ENCODE data around the gene CCDC179.
A peak's percentile ranks its signal among the peaks of the same experiment; 100 is the strongest.

The CCDC179 gene

GRCh38 chr11:22884217-22884616, 23.9 kb upstream of the CCDC179 start:
- no peak for DNase-seq (ENCODE audit: low spot score)
- CTCF ChIA-PET: no interaction called here
- POLR2A ChIA-PET (ENCODE audit: low non-redundant PET): no interaction called here
- TF ChIP-seq CTCF (conservative IDR thresholded peaks at IDR 0.05; ENCODE audit: low read depth): no peak
- no peak overlapping the region for H3K27ac ChIP-seq

GRCh38 chr11:22879630-22880029, 19.4 kb upstream of the CCDC179 start:
- no peak for DNase-seq (ENCODE audit: low spot score)
- CTCF ChIA-PET: no interaction called here
- POLR2A ChIA-PET (ENCODE audit: low non-redundant PET): interaction anchor here (0.5 kb wide), 1 partner anchor 234 kb away, joined by 3 read pairs; no protein-coding TSS in a partner anchor
- no peak for TF ChIP-seq CTCF (conservative IDR thresholded peaks at IDR 0.05; ENCODE audit: low read depth)
- no peak overlapping the region for H3K27ac ChIP-seq

- no peak for DNase-seq (ENCODE audit: low spot score)
- no peak for TF ChIP-seq CTCF (conservative IDR thresholded peaks at IDR 0.05; ENCODE audit: low read depth)
- ChIA-PET CTCF (no interaction called here), POLR2A (ENCODE audit: low non-redundant PET) (no interaction called here)
- no peak overlapping the region for H3K27ac ChIP-seq
These were observed 18.3 kb upstream of the CCDC179 start for GRCh38 chr11:22878604-22879003.

- TF ChIP-seq CTCF (conservative IDR thresholded peaks at IDR 0.05; ENCODE audit: low read depth): no peak
- ChIA-PET POLR2A (ENCODE audit: low non-redundant PET) (no interaction called here), CTCF (no interaction called here)
- H3K27ac ChIP-seq: no peak overlapping the region
- no peak for DNase-seq (ENCODE audit: low spot score)
These were observed 17.8 kb upstream of the CCDC179 start for GRCh38 chr11:22878039-22878438.

- no peak overlapping the region for H3K27ac ChIP-seq
- ChIA-PET CTCF (interaction anchor here (0.6 to 1.2 kb wide), 9 partner anchors 8 to 975 kb away, joined by 3 to 5 read pairs (median 3); no protein-coding TSS in a partner anchor), POLR2A (ENCODE audit: low non-redundant PET) (no interaction called here)
- DNase-seq (ENCODE audit: low spot score): peak; percentile 67
- TF ChIP-seq CTCF (conservative IDR thresholded peaks at IDR 0.05; ENCODE audit: low read depth): peak; percentile 74
These were observed 15.7 kb upstream of the CCDC179 start for GRCh38 chr11:22875869-22876473.

- ChIA-PET POLR2A (ENCODE audit: low non-redundant PET) (no interaction called here), CTCF (no interaction called here)
- no peak for TF ChIP-seq CTCF (conservative IDR thresholded peaks at IDR 0.05; ENCODE audit: low read depth)
- H3K27ac ChIP-seq: no peak overlapping the region
- DNase-seq (ENCODE audit: low spot score): no peak
These were observed 9.1 kb upstream of the CCDC179 start for GRCh38 chr11:22869325-22869724.
